DMS53 treated with DMSO at 0.1 percent for 48 hours (cell line): ENCODE data around the gene ZNF830.
"Not testable (repeated sequence)": the region's sequence is repeated elsewhere in the genome, so short reads cannot be mapped to it uniquely, and the experiment has no call there.

Source experiments
- DNase-seq: peaks from one replicate; lab custom pipeline; 2025; ENCODE audit not compliant: unreplicated experiment; lab: John Stamatoyannopoulos, UW

The ZNF830 gene

DNA sequence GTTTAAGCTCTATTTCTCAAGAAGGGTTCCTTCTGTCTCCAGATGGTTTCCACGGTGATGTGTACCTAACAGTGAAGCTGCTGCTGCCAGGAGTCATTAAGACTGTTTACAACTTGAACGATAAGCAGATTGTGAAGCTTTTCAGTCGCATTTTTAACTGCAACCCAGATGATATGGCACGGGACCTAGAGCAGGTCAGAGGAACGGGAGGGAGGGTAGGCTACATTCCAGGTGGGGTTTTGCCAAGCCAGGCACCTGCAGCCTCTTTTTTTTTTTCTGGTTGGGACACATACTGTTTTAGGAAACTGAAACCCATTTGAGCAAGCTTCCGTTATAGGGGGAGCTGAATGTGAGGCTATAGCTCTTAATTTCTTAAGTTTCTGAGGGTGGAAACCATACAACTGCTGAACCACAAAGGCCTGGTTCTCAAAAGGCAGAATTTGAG lies 29.6 kb downstream of the ZNF830 start:
- DNase-seq: no peak

DNA sequence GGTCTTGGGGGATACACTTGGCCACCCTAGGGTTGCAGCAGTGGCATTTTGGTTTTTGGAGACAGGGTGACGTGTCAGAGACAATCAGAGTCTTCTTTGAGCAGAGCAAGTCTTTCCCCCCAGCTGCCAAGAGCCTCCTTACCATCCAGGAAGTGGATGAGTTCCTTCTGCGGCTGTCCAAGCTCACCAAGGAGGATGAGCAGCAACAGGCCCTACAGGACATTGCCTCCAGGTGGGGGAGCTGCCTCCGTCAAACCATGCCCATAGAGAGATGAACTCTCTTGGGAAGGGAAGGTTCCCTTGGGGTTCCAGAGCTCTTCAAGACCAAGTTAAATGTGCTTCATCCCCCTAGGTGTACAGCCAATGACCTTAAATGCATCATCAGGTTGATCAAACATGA lies 30.3 kb downstream of the ZNF830 start:
- DNase-seq: no peak

DNA sequence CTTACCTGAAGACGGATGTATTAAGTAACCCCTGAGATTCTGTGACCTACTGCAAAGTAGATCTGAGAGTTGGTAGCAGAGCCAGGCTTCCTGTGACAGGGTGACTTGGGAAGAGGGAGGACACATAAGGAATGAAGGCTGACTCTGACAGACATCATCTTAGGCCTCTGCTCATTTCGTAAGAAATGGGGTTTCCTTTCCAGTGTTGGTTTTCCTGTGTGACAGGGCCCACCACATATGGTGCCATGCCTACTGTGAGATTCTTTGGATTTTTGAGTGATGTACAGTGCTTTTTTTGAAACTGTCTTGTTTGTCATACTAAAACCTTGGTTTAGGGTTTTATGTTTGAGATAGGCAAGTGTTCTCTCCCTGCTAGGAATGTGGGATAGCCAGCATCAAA lies 31.7 kb downstream of the ZNF830 start:
- no peak for DNase-seq

DNA sequence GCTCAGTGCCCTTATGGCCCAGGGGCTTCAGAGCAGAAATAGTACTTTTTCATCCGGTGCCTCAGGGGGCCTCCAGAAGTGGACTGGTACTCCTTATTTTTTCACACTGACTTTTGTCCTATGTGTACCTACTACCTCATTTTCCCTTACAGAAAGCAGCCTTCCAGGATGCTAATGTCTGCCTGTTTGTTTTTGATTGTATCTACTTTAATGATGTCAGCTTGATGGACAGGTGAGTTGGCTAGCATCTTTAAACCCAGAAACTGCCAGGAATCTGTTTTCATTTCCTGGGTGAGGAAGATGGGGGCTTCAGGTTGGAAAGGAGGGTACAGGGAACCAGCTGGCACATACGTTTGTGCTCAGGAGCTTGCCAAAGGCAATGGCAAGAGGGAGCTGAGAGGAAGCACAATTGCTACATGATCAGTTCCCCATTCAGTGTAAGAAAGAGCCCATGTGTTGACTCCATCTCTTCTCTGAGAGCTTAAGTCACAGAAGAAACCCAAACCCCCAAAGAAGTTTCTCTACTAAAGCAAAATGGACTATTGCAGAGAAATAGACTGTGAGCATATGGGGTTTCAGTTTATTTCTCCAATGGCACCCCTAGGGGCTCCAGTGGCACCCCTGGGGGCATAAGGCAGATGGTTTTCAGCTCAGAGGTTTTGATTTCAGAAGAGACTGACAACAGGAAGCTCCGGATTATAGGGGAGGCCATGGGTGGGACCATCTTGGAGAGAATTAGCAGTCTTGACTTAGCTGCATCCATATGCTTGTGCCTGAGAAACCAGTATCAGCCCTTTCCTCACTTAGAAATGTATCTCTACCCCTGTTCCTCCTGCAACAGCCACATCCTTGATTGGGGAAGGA lies 35.3 kb downstream of the ZNF830 start:
- DNase-seq: no peak

DNA sequence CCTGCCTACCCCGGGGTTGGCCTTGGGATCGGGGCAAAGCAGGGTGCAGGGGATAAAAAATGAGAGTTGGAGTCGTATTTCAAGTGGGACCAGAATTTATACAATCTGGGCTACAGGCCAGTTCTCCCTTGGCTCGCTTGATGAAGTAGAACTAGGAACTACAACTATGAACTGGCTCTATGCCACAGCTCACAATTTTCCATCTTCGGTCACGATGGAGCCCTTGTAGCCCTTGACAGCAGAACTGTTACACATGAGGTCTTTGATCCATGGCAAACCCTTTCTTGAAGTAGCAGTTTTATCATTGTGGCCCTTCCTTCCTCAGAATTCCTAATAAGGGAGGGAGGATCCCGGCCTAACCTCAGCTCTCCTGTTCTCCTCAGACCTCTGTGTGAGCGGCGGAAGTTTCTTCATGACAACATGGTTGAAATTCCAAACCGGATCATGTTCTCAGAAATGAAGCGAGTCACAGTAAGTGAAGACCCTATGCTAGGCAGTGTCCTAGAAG lies 36.1 kb downstream of the ZNF830 start:
- DNase-seq: no peak

DNA sequence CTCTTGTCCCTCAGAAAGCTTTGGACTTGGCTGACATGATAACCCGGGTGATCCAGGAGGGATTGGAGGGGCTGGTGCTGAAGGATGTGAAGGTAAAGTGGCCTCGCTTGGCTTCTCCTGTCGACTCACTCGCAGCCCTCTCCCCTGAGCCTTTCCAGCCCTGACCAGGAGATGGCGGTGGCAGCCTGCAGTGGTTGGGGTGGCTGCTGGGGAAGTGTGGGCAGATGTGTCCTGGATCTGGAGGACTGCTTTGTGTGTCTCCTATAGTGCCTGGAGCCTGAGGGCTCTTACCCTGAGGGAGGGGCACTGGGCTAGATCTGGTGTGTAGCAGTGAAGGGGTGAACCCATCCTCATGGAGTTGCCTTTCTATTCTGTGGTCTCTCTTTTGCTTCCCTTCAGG lies 36.9 kb downstream of the ZNF830 start:
- peak; percentile 2 for DNase-seq

DNA sequence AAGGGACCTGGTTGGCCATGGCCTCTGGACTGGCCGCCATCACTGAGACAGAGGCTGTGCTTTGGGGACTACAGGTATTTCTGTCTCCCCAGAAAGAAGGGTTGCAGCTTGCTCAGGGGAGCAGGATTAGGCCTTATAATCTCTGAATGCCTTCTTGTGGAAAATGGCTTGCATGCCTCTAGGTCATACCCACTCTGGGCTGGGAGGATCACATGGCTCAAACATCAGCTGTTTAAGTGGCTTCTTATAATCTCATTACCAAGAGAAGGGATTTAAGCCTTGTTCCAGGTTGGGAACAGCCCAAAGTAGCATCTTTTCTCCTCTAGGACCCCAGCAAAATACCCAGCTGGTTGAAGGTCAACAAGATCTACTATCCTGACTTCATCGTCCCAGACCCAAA lies 38.1 kb downstream of the ZNF830 start:
- DNase-seq: no peak

DNA sequence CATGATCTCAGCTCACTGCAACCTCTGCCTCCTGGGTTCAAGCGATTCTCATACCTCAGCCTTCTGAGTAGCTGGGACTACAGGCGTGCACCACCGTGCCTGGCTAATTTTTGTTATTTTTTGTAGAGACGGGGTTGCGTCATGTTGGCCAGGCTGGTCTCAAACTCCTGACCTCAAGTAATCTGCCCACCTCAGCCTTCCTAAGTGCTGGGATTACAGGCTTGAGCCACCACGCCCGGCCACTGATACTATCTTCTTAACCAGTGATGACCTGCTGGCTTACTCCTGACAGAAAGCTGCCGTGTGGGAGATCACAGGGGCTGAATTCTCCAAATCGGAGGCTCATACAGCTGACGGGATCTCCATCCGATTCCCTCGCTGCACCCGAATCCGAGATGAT lies 39.6 kb downstream of the ZNF830 start:
- DNase-seq: not testable (repeated sequence)

DNA sequence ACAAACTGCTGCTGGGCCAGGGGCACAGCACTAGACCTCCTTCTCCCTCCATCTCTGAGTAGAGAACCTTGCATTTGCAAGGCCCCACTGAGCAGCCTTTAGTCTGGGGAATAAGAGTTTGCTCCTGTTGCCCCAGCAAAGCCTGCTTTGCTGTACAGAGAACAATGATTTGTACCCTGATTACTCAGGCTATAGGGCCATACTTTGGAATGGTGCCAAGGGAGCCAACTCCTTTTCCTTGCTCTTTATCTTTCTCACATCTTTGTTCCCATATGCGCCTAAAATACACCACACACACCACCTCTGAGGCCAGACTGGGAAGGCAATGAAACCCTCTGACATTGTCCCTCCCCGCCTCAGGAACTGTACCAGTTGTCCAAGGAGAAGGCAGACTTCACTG lies 40.2 kb downstream of the ZNF830 start:
- DNase-seq: no peak

DNA sequence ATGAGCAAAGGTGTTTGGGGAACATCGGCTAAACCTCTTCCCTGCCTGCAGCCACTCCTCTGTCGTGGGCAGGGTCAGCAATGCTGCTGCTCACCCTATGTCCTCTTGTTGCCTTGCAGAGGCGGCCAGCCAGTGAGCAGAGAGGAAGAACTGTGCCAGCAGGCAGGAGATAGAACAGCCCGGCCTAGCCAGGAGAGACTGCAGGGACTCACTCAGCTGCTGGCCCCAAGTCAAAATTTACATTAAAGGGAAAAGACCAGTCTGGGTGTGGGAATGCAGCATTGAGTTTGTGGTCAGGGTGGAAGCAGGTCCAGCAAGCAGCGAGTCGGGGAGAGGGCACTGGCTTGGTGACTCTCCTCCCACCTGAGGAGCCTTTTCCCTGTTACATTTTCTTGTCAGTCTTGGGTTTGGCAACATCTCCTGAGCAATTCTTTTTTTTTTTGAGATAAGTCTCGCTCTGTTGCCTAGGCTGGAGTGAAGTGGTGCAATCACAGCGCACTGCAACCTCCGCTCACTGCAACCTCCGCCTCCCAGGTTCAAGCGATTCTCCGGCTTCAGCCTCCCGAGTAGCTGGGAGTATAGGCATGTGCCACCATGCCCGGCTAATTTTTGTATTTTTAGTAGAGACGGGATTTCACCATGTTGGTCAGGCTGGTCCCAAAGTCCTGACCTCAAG lies 41.7 kb downstream of the ZNF830 start:
- no peak for DNase-seq

DNA sequence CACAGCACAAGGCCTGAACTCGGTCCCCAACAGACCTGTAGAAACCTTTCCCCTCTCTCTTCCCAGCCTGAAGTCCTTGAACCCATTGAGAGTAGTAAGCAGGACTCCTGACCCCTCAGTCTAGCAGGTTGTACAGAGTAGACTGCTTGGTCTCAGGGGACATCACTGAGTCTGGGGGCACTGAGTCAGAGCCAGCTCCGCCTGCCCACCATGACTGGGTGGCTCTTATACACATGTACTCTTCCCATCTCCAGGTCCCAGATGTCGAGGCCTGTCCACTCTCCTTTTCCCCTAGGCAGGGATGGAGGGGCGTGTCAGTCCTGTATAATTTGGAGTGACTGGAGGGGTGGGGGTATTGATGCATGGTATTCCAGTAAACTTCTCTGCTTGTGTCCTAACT lies 42.4 kb downstream of the ZNF830 start:
- no peak for DNase-seq

DNA sequence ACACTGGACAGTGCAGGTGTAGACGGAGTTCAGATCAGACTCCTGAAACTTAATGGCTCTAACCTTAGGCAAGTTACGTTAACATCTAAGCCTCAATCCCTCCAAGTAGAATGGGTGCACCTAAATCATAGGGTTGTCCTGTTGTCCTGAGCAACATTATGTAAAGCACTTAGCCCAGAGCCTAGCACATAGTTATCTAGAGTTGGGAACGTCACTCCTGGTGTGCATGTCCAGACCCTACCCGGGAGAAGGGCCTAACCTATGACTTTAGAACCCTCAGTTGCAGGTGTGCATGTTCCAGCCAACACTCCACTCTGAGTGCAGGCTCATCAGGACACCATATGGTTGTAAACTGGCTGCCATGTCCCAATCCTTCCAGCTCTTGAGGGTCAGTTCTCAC lies 45.0 kb downstream of the ZNF830 start:
- DNase-seq: no peak

DNA sequence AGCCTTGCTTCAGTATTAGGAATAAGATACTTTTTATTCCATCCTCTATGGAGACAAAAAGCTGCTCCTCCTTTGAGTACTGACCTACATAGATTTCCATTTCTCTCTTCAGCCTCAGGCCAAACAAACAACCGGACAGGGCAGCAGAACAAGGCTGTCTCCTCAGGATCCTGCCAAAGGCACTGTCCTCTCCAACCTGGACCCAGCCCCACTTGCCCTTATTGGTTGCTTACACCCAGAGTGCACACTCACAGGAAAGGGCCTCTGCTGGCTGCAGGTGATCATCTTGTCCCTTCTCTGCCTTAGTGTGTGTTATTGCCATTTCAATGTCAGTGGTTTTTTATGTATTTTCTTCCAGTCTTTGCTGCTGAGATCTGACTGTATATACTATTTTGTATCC lies 45.6 kb downstream of the ZNF830 start:
- no peak for DNase-seq

DNA sequence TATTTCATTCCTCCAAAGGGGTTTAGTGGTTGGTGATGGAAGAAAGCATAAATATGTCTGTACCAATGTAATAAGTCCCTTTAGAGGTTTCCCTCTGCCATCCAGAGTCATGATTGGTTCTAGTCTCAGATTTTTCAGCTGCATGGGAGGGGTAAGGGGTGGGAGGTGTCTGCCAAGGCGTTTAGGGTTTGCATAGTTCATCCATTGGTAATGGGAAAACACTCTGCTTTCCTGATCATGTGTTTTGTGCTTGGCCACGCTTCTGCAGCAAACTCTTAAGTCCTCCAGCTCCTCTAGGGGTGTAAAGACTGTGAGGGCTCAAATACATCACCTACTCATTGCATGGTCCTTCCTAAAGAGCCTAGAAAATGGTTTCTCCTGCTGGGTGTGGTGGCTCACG lies 48.8 kb downstream of the ZNF830 start:
- DNase-seq: no peak

DNA sequence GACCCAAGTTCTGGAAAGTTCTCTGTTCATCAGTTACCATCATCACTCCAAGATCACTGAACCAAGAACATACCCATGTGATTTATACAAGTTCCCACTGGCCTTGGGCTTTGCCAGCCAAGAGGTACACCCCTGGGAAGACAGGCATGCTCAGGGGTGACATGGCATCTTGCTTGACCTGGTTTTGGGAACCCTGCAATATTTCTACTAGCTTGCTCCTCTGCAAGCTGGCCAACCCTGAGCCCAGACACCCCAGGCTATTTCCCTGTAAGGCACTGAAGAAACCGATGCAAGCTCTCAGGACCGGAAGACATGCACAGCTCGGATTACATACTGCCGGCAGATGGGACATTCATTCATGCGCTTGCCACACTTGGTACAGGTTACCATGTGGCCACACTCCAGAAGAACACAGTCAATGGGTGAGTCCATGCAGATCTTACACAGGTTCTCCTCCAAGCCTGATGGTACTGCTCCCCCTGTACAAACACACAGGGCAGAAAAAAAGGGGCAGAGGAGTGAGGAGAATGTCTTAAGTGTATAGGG lies 50.4 kb downstream of the ZNF830 start:
- no peak for DNase-seq
